ENCODE data around the gene TOP1.

The TOP1 gene

DNA sequence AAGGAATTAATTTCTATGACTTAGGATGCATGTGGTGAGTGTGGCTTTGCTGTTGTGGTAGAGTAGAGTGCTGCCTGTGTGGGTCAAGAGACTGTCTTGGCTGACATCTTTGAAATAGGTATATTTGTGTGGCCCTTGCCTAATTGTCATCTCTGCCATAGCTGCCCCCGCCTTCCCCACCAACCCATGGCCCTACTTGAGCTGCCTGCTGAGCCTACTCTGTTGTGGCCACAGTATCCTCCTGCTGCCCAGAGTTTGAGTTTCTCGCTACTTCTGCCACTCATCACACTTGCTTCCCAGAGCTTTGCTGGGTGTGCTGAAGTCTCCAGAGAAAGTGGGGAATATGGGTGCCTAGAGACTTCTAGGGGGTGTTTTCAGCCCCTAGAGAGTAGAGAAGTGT lies 116.7 kb downstream of the TOP1 start:
- DNase-seq (ENCODE audit: low read depth), result no peak
- no peak overlapping the region for H3K4me3 ChIP-seq (ENCODE audit: low read depth, low read length)
- TF ChIP-seq, protein P1, sequence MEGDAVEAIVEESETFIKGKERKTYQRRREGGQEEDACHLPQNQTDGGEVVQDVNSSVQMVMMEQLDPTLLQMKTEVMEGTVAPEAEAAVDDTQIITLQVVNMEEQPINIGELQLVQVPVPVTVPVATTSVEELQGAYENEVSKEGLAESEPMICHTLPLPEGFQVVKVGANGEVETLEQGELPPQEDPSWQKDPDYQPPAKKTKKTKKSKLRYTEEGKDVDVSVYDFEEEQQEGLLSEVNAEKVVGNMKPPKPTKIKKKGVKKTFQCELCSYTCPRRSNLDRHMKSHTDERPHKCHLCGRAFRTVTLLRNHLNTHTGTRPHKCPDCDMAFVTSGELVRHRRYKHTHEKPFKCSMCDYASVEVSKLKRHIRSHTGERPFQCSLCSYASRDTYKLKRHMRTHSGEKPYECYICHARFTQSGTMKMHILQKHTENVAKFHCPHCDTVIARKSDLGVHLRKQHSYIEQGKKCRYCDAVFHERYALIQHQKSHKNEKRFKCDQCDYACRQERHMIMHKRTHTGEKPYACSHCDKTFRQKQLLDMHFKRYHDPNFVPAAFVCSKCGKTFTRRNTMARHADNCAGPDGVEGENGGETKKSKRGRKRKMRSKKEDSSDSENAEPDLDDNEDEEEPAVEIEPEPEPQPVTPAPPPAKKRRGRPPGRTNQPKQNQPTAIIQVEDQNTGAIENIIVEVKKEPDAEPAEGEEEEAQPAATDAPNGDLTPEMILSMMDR (IDR thresholded peaks at IDR 0.05; ENCODE audit: low read depth, low read length, missing control alignments), result no peak

DNA sequence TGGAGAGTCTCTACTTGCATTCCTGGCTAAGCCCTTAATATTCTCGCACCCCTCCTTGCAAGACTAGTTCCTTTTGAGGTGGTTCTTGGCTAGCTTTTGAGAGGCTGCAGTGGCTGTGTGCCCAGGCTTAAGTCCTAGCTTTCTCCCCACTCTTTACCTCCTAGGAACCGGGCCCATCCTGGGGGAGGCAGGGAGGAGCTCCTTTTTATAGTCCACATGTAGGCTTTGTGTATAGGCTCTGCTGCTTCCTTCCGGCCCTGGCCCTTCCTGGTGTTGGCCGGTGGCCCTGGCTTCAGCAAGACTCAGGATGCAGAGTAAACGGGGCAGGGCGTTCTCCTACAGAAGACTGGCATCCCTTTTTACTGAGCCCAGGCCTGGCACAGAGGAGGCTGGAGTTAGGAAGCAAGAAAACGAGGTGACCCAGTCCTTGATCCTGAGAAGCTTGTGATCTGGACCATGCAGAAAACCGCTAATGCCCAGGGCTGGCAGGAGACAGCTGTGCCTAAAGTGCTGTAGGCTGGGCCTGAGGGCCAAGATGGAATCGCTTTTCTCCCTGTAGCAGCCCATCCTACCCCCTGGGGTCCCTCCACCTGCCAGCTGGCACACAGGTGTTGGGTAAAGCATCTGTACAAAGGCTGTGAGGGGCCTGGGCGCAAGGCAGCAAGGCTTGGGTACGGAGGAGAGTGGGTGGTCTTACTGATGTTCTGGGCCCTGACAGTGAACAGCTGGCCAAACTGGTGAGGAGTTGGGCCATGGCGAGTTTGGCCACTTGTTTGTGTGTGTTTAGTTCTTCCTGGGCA lies 117.4 kb downstream of the TOP1 start:
- TF ChIP-seq, protein P1 (IDR thresholded peaks at IDR 0.05; ENCODE audit: low read depth, low read length, missing control alignments), result no peak
- no peak overlapping the region for H3K4me3 ChIP-seq (ENCODE audit: low read depth, low read length)
- DNase-seq (ENCODE audit: low read depth), result no peak

DNA sequence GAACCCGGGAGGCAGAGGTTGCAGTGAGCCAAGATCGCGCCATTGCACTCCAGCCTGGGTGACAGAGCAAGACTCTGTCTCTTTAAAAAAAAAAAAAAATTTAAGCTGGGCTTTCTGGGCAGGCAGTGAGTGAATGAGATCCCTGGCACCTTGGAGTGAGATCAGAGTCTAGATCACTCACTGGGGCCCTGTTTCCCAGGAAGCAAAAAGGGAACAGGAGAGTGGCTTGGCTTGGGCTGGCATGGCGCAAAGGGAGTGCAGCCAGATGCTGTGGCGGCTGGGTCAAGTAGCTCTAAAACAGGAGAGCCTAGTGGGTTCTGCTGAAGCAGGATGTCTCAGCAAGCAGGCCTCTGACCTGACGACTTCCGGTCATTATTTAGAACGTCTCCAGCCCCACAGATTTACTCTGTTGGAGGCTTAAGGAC lies 119.2 kb downstream of the TOP1 start:
- DNase-seq (ENCODE audit: low read depth), result no peak
- TF ChIP-seq, protein P1 (IDR thresholded peaks at IDR 0.05; ENCODE audit: low read depth, low read length, missing control alignments), result no peak
- H3K4me3 ChIP-seq (ENCODE audit: low read depth, low read length), result no peak overlapping the region

DNA sequence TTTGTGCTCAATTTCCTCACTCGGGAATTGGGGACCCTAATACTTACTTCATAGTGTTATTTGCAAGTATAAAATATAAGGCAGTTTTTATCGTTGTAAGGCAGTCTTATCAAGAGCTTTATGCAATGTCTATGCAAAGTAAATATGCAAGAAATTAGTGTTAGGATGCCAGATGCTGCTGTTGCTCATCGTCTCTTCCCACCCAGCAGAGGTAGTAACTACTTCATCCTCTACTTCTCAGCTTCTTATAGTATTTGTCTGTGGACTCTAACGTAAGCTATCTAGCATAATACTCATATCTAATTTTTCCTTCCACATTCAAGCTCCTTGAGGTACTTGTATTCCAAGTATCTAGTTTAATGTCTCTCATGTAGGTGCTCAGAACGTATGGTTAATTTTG lies 120.3 kb downstream of the TOP1 start:
- TF ChIP-seq, protein P1 (IDR thresholded peaks at IDR 0.05; ENCODE audit: low read depth, low read length, missing control alignments), result no peak
- DNase-seq (ENCODE audit: low read depth), result no peak
- no peak overlapping the region for H3K4me3 ChIP-seq (ENCODE audit: low read depth, low read length)

DNA sequence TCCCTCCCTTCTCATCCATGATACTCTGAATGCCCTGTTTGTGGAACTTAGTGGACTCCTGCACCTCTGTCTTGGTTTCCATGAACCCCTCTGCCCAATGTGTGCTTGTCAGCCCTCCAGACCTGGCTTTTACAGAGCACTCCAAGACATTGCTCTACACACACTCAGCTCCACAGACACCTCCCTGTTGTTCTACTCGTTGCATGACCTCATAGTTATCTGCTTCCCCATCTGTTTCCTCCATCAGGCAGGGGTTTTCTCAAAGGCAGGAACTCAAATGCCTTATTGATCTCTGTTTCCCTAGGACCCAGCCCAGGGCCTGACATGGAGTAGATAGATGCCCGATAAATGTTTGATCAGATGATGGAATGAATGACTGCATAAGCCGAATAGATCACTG lies 122.0 kb downstream of the TOP1 start:
- DNase-seq (ENCODE audit: low read depth), result no peak
- H3K4me3 ChIP-seq (ENCODE audit: low read depth, low read length), result no peak overlapping the region
- TF ChIP-seq, protein P1 (IDR thresholded peaks at IDR 0.05; ENCODE audit: low read depth, low read length, missing control alignments), result no peak

DNA sequence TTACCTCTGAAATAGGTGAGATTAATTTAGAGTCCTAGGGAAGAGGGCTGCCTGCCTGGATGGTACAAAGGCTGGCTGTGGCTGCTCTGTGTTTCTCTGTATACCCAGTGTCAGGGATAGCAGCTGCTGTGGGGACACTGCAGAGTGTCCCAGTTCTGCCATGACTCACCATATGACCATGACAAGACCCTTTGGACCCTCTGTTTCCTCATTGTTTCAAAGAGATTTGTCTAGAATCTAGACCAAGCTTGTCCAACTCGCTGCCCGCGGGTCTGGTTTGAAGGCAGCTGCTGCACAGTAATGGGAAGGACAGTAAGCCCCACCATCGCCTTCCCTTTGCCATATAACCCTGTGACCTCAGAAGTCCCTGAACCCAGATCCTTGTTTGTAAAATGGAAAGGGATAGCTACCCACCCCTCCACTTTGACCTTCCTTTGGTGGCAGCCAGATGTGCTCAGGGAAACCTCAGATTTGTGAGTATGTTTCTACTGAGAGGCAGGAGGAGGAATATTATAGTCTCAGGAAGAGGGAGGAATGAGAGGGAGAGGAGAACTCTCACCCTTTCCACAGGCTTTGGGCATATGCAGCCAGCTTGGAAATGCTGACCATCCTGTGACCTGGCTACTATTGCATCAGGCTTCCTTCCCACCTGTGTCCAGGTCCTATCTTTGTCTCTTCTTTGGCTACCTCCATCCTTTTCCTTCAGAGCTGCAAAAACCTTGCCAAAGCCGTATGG lies 122.7 kb downstream of the TOP1 start:
- DNase-seq (ENCODE audit: low read depth), result no peak
- H3K4me3 ChIP-seq (ENCODE audit: low read depth, low read length), result no peak overlapping the region
- TF ChIP-seq, protein P1 (IDR thresholded peaks at IDR 0.05; ENCODE audit: low read depth, low read length, missing control alignments), result no peak
